ENCODE results near the gene RAB3GAP2.
"Not testable (repeated sequence)": the region's sequence is repeated elsewhere in the genome, so short reads cannot be mapped to it uniquely, and the experiment has no call there.

Gene RAB3GAP2

GRCh38 chr1:220290140-220290761, 18.0 kb upstream of the RAB3GAP2 start:
- DNase-seq (ENCODE audit: low read depth), result no peak

- DNase-seq (ENCODE audit: low read depth), result no peak
Observed at GRCh38 chr1:220287129-220287528, 14.9 kb upstream of the RAB3GAP2 start.

GRCh38 chr1:220283625-220284024, 11.4 kb upstream of the RAB3GAP2 start:
- DNase-seq (ENCODE audit: low read depth), result no peak

GRCh38 chr1:220281159-220281574, 8.9 kb upstream of the RAB3GAP2 start:
- no peak for DNase-seq (ENCODE audit: low read depth)

- DNase-seq (ENCODE audit: low read depth), result no peak
Observed at GRCh38 chr1:220280249-220280648, 8.0 kb upstream of the RAB3GAP2 start.

- no peak for DNase-seq (ENCODE audit: low read depth)
Observed at GRCh38 chr1:220278991-220279390, 6.7 kb upstream of the RAB3GAP2 start.

GRCh38 chr1:220275430-220275829, 3.2 kb upstream of the RAB3GAP2 start:
- no peak for DNase-seq (ENCODE audit: low read depth)

GRCh38 chr1:220274251-220274855, 2.1 kb upstream of the RAB3GAP2 start:
- no peak for DNase-seq (ENCODE audit: low read depth)

- no peak for DNase-seq (ENCODE audit: low read depth)
Observed at GRCh38 chr1:220272841-220273090, 513 bp upstream of the RAB3GAP2 start.

- DNase-seq (ENCODE audit: low read depth), result peak; percentile 30
Observed at GRCh38 chr1:220271706-220272046, 577 bp downstream of the RAB3GAP2 start.

- no peak for DNase-seq (ENCODE audit: low read depth)
Observed at GRCh38 chr1:220269036-220269435, 3.2 kb downstream of the RAB3GAP2 start.

- DNase-seq (ENCODE audit: low read depth), result no peak
Observed at GRCh38 chr1:220267630-220268029, 4.6 kb downstream of the RAB3GAP2 start.

GRCh38 chr1:220260228-220260627, 12.0 kb downstream of the RAB3GAP2 start:
- not testable (repeated sequence) for DNase-seq (ENCODE audit: low read depth)

- not testable (repeated sequence) for DNase-seq (ENCODE audit: low read depth)
Observed at GRCh38 chr1:220259756-220260155, 12.5 kb downstream of the RAB3GAP2 start.

GRCh38 chr1:220256194-220256593, 16.1 kb downstream of the RAB3GAP2 start:
- not testable (repeated sequence) for DNase-seq (ENCODE audit: low read depth)

- no peak for DNase-seq (ENCODE audit: low read depth)
Observed at GRCh38 chr1:220255204-220255603, 17.0 kb downstream of the RAB3GAP2 start.

- not testable (repeated sequence) for DNase-seq (ENCODE audit: low read depth)
Observed at GRCh38 chr1:220253290-220253689, 19.0 kb downstream of the RAB3GAP2 start.

GRCh38 chr1:220251272-220251671, 21.0 kb downstream of the RAB3GAP2 start:
- DNase-seq (ENCODE audit: low read depth), result no peak

- no peak for DNase-seq (ENCODE audit: low read depth)
Observed at GRCh38 chr1:220250681-220251080, 21.6 kb downstream of the RAB3GAP2 start.

GRCh38 chr1:220249522-220249921, 22.7 kb downstream of the RAB3GAP2 start:
- DNase-seq (ENCODE audit: low read depth), result no peak

GRCh38 chr1:220248715-220249265, 23.5 kb downstream of the RAB3GAP2 start:
- DNase-seq (ENCODE audit: low read depth), result not testable (repeated sequence)

GRCh38 chr1:220245900-220246299, 26.4 kb downstream of the RAB3GAP2 start:
- not testable (repeated sequence) for DNase-seq (ENCODE audit: low read depth)

GRCh38 chr1:220243947-220244346, 28.3 kb downstream of the RAB3GAP2 start:
- no peak for DNase-seq (ENCODE audit: low read depth)

- no peak for DNase-seq (ENCODE audit: low read depth)
Observed at GRCh38 chr1:220241072-220241663, 31.1 kb downstream of the RAB3GAP2 start.

All from CMK (cell line).